Activated CD4-positive, alpha-beta T cell treated with anti-CD3 and anti-CD28 coated beads, Interleukin-2, Interleukin-4, amounts not matched to agents 100 ng/mL and 50 ng/mL, durations not matched to agents 16 hours and 8 hours (primary cell): ENCODE results near the gene CASP7.
"Not testable (repeated sequence)": the region's sequence is repeated elsewhere in the genome, so short reads cannot be mapped to it uniquely, and the experiment has no call there.

Source experiments
- DNase-seq: peaks from one replicate; pipeline ENCODE4 v3.0.0-alpha.2; 2020; ENCODE audit warnings: low spot score

CASP7 gene

GRCh38 chr10:113754125-113754524, 74.4 kb downstream of the CASP7 start:
- DNase-seq, result no peak

- DNase-seq, result no peak
Measured at GRCh38 chr10:113754768-113755167, 75.1 kb downstream of the CASP7 start.

GRCh38 chr10:113756940-113757543, 77.3 kb downstream of the CASP7 start:
- DNase-seq, result no peak

GRCh38 chr10:113762083-113762482, 82.4 kb downstream of the CASP7 start:
- DNase-seq, result no peak

- no peak for DNase-seq
Measured at GRCh38 chr10:113764582-113764981, 84.9 kb downstream of the CASP7 start.

GRCh38 chr10:113765910-113766309, 86.2 kb downstream of the CASP7 start:
- DNase-seq, result no peak

- no peak for DNase-seq
Measured at GRCh38 chr10:113767222-113767621, 87.5 kb downstream of the CASP7 start.

- no peak for DNase-seq
Measured at GRCh38 chr10:113770346-113770745, 90.6 kb downstream of the CASP7 start.

GRCh38 chr10:113771131-113771530, 91.4 kb downstream of the CASP7 start:
- DNase-seq, result not testable (repeated sequence)

- no peak for DNase-seq
Measured at GRCh38 chr10:113775686-113776294, 96.1 kb downstream of the CASP7 start.

- DNase-seq, result no peak
Measured at GRCh38 chr10:113776553-113776952, 96.8 kb downstream of the CASP7 start.
